ENCODE results near the gene ADGRV1.

Gene ADGRV1

DNA sequence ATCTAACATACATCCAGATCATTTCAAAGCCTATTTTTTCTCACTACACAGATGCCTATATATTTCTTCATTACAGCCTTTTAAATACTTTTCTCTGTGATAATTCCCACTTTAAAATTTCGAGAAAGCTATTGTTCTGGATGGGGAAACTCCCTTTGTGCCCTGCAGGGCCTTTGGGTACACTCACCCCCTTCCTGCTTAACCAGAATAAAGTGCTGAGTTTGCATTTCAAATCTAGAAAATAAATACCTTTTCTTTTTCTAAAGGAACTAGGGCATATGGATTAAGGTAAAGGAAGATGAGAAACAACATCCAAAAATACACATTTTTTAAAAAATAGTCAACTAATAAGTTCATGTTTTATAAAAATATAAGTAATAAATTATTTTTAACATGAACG, 323.9 kb downstream of the ADGRV1 start:
- DNase-seq = no peak

DNA sequence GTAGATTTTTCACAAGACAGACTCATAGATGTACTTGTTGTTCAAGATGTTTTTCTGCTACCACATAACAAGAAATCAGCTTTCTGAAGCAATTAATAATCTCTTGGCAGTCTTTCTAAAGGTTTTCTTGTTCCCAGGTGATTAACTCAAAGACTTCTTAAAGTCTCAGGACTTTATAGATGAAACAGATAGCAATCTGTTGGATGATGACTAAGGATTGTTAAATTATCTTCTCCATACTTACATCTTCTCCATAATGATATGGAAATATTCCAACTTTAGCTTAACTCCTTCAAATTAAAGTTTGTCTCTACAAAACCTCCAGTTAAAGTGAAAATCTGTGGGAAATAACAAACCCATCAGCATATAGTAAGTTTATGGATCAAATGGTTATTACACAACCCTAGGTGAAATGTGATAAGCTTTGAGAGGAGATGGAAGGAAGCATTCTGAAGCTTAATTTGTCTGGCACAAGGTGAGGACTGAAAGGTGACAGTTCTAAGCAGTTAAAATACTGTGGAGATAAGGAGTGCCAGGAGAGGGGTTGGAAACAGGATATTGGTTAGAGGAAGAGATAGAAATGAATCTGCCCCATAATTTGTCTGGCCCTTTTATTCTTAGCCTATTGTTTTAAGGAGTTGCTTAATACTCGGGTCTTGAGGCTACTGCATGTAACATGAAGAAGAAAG, 326.7 kb downstream of the ADGRV1 start:
- no peak for DNase-seq

DNA sequence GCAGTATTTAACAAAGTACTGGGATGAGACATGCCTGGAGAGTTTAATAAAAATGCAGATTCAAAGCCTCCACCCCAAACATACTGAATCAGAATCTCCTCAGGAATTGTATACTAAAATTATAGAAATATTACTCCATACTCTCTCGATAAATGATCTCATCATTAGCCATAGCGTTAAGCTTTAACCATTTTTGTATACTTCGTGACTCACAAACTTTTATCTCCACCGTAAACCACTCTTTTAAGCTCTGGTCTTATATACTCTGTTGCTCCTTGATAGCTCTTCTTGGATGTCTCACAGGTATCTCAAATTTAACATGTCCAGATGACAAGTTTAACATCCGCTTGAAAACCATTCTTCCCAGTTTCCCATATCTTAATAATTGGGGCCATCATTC, 327.8 kb downstream of the ADGRV1 start:
- no peak for DNase-seq

DNA sequence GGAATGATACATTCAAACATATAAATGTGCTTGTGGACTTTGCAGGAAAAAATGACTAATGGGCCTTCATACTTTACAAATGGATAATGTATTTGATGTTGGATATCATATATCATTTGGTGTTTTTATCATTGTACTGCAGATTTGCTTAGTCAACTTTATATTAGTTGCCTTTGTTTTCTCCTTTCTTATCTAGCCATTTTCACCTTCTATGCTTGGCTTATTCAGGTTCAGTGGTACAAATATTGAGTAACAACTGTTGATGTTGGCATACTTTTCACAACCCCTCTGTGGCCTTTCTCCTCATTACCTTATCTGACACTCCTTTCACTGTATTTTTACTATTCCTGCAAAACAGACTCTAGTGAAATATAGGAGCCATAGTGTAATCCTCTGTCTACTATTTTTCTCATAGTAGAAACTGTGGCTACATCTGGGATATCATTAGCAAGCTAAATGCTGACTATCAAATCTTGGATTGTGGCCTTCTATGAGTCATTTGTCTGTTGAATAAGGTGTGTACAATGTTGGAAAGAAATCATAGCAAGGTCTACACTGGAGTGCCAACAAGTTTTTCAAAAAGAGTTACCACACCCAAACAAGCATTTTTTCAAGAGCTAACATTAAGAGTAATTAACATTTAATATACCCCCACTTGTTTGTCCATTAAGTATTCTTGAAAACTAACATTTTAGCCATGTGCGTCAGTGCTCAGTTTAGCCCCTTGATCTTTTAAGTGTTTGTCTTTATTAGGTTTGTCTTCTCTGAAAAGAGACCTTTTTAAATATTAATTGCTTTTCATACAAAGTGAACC, 330.1 kb downstream of the ADGRV1 start:
- DNase-seq = no peak

DNA sequence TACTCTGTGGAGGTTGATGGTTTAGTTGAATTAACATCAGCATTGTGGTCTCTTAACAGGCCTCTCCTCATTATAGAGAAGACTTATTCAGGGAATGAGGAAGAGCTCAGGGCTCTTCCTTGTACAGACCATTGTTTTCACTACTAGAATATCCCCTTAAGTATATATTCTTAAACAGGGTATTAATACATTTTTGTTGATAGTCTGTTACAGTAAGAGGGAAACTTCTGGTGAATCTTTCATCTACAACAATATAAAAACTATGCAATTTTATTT, 330.7 kb downstream of the ADGRV1 start:
- DNase-seq = no peak

DNA sequence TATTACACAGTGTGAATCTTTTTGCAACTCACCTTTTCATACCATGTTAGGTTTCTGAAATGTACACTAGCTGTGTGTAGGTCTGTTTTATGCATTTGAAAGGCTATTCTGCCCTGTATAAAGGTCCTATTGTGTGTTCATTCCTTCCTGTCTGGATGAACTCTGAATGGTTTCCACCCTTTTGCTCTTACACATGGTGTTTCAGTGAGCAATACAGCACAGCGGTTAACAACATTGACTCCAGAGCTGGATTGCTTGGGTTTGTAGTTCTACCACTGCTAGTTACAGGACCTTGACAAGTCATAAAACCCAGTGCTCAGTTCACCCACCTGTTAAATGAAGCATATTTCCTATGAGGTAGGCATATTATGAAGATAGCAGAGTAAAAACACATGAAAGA, 331.6 kb downstream of the ADGRV1 start:
- DNase-seq = no peak

DNA sequence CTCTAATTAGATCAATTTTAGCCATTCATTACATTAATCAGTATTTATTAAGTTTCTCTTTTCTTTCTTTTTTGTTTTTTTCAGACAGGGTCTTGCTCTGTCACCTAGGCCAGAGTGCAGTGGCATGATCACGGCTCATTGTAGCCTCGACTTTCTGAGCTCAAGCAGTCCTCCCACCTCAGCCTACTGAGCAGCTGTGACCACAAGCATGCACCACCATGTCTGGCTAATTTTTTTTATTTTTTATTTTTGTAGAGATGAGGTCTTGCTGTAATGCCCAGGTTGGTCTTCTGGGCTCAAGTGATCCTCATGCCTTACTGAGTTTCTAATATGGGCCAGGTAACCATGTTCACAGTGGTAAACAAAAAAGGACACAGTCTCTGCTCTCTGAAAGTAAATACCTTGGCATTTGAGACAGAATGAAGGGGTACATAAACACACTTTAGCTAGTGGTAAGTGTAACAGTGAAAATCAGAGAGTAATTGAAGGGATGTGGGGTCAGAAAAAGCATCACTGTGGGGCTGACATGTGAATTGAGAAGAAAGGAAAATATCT, 336.3 kb downstream of the ADGRV1 start:
- no peak for DNase-seq

DNA sequence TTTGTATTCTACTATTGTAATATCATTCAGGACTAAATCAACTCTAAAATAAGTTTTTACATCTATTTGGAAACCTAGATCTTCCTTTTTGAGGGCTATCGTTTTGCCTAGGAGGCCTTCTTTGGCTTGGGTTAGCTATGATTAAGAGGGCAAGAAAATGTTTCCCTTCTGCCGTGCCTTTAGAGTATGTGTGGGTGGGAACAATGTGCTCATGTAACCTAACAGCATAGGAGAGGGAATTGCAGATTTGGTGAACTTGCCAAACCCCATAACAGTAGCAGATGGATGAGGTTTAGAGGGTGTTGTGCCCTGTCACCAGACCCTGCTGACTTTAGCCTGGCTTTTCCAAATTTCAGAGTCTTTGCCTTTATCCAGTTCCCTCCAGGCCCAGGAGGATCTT, 339.0 kb downstream of the ADGRV1 start:
- no peak for DNase-seq

DNA sequence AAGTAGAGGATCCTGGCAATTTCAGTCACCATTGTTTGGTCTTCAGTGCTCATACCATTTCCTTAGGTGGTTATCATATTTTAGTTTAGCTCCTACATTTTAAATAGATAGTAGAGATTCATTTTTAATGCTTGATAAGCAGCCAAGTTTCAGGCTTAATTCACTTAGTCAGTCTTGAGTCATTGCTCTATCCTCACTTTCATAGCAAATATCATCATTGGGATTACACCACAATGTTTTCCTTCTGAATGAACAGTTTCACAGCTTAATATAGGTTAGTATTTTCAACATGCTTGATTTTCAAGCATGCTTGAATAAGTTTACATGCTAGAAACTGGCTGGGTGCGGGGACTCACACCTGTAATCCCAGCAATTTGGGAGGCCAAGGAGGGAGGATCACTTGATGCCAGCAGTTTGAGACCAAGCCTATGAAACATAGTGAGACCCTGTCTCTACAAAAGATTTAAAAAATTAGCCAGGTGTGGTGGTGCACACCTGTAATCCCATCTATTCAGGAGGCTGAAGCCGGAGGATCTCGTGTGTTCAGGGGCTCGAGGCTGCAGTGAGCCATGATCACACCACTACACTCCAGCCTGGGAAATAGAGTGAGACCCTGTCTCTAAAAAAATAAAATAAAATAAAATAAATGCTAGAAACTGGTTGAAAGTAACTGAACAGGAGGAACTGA, 339.9 kb downstream of the ADGRV1 start:
- no peak for DNase-seq

DNA sequence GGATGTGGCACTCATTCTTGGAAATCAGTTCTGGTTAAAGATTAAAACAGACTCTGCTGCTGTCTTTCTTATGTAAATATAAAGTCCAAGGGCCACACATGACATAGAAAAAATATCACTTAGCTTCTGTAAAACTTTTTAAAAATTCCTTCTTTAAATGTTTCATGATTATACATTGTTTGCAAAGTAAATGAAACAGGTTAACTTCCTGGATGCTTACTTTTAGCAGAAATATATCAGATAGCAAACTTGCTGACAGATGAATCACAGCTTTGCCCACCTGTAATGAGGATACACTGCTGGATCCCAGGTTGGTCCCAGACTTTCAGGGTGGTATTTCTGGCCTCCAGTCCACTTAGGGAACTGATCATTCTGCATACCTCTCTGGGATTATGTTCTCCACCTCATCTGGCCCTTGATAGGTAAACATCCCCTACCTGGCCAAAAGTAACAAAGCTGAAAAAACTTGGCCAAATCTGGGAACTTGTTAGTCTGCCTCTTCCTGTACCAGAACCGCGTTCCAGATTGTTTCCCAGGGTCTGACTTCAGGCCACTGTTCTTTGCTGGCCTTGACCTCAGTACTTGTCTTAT, 340.5 kb downstream of the ADGRV1 start:
- no peak for DNase-seq

DNA sequence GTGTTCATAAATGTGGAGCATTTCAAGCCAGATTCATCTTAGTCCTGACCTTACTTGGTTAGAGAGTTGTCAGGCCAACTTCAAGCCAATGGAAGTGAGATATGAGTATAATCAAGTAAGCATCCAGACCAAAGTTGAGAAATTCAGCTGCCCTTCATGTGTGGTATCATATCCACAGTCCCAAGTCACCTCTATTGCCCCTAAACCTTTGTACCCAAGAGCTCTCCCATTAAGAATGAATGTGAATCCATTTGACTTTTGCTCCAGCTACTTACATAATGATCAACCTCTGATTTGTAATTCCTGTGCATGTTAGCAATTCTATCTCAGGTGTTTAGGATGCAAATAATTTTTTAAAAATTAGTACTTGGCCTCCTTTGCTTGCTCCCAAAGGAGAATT, 342.7 kb downstream of the ADGRV1 start:
- no peak for DNase-seq

DNA sequence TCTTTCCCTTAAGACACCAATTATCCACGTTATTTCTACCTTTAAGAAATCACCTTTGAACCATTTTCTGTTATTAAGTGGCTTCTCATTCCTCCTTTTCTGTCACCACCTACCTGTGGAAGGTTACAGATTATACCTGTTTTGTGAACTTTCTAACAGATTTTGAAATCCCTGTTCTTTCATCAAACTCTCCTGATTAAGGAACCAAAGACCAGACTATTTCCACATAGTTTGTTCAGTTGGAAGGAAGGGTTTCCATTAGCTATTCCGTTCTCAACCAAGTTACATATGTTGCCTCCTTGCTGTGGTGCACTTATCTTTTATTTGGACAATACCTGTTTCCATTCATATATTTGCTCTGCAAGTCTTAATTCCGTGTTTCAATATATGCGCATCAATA, 343.6 kb downstream of the ADGRV1 start:
- no peak for DNase-seq

DNA sequence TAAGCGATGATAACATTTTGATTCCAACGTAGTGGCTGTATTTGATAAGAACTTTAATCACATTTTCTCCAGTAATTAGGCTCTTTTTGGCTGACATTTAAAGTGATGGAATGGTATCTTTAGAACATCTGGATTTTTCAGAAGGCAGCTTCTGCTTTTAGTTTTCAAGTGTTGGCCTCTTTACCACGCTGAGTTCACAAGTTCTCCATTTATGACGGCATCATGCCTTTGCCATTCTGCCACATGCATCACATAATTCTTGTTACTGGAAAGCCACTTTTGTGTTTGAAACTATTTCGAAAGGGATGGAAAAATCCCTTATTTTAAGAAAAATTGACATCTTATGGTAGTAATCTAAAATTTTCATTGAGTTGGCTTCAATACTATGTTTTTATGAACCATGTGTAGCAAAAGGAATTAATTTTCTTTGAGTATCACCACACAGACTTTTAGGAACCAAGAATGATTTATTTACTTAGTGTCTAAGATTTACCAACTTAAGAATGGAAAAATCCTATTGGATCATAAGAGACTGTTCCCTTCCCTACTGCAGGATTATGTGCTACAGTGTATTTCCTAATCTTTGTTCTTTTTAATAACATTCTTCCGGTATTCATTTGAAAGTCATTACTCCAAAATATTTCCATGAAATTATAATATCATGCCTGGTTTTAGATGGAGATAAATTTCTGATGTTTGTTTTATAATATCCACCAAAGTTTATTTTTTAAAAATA, 344.2 kb downstream of the ADGRV1 start:
- peak; percentile 18 for DNase-seq

DNA sequence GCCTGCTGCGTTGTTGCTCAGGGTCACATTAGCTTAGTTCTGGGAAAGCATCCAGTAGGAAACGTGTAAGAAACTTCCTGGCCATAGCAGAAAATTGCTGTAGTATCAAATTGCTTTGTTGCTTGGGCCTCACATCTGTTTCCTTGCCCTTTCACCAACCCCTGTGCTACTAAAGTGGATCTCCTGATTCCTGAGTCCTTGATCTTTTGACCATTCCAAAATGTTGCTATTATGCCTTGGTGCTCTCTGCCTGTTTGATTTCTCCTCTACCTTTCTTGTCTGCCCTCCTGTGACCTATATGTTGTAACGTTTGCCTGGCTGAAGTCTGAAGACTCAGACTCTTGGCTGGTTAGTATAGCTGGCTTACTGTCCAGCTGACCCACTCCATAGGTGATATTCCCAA, 350.5 kb downstream of the ADGRV1 start:
- no peak for DNase-seq

DNA sequence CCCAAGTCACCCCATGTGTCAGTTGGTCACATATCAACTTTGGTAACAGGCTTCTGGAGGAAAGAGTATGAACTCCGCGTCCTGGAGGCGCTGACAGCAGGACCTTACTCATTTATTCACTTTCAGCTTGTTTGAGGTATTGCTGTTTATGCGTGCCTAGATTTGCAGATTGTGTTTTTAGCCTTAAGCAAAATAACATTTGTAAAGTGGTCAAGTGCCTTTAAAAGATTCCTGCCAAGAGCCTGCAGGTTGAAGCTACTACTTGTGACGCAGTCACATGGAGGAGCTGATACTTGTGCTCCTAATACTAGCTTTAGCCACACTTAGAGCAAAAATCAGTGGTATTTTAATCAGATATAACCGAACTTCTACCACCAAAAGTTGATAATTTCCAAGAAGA, 351.3 kb downstream of the ADGRV1 start:
- no peak for DNase-seq

DNA sequence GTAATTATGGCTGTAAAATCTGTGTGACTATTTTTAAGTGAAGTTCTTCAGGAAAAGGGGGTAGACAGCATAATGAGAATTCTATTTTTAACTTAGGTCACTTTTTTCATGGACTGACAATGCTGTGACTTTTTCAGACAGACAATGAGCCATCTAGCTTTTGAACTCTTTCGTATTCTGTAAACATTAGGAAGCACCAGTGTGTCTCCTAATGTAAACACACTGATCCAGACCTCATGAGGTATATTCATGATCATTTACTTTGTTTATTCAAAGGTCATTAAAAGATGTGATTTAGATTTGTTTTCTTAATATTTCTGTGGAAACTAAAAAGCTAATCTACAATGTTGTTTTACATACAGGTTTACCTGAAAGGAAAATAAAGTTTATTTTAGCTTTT, 352.6 kb downstream of the ADGRV1 start:
- no peak for DNase-seq

DNA sequence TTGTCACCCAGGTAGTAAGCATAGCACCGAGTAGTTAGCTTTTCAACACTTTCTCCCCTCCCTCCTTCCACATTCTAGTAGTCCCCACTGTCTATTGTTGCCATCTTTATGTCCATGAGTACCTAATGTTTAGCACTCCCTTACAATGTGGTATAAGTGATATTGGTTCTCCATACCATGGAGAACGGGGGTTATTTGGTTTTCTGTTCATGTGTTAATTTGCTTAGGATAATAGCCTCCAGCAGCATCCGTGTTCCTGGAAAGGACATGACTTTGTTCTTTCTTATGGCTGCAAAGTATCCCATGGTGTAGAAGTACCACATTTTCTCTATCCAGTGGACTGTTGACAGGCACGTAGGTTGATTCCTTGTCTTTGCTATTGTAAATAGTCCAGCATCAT, 353.9 kb downstream of the ADGRV1 start:
- DNase-seq = no peak

DNA sequence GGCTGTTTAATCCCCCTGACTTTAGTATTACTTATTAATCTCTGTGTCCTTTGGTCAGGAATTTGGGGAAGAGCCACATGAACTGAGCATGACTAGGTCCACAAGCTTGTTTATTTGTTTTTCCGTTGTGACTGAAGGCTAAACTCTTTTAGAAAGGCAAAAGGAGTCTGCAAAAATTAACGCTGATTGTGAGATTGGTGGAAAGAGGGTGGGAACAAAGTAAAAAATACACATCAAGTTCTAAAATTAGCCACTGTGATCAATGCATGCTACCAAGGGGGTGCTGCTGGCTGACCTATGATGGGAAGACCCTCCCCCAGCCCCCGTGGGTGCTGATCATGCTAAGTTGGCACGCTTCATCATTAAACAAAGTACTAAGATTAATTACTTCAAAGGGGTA, 356.8 kb downstream of the ADGRV1 start:
- DNase-seq = no peak

DNA sequence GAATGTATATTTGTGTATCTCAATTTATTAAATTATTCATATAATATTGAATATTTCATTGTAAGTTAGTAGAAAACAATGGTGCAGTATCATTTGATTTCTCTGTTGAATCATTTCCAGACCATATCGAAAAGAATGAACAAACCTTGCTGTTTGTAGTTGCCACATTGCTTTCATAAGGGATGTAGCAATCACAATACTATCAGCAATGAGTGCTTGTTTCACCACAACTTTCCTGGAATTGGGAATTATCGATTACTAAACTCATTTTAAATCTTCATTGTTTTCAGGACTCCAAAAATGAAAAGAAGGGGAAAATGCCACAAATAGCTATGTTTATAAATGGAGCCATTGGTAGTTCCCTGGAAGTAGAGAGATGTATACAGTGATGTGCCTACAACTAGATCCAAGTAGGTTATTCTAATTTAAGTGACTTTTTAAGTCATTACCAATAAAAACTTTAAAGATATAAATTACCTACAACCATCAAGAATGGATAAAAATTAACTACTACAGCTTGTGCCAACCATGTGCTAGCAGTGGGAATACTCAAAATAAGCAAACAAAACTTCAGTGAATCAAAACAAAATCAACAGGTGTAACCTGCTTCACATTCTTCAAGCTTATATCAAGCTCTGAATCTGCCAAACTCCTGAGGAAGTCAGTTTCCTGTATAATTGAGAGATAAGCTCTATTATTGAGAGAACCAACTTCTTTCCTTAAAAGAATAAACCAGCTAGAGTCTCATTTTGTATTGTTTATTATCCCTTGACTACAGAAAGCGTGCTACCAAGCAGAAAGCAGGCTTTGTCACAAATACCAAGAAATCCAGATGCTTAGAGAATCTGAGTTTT, 358.6 kb downstream of the ADGRV1 start:
- DNase-seq = no peak

DNA sequence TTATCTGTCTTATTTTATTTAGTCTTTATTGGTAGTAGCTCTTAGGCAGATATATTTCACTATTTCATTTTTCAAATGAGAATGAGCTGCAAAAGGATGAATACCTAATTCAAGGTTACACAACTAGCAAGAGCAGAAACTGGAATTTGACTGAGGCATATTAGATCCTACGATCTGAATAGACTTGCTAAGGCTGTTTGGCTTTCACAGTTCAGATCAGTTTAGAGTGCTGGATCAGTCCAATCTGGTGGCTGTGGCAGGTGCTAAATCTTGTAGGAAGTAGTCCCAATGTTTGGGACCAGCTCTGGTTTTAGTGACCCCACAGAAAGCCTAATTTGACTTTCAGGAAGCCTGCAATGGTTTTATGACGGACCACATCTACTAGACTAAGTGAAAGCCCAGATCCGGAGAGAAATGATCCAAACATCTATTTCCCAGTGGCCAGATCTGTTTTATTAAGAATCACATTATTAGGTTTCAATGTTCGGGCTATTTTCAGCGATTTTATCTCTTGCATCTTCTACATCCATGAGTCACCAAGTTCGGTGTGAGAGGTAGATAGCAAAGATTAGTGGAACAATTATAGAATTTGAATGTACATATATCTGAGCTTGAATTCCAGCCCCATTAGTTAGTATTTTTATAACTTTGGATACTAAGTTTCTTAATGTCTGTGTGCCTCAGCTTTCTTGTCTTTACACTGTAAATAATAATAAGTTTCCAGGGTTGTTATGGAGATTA, 359.5 kb downstream of the ADGRV1 start:
- DNase-seq = no peak

DNA sequence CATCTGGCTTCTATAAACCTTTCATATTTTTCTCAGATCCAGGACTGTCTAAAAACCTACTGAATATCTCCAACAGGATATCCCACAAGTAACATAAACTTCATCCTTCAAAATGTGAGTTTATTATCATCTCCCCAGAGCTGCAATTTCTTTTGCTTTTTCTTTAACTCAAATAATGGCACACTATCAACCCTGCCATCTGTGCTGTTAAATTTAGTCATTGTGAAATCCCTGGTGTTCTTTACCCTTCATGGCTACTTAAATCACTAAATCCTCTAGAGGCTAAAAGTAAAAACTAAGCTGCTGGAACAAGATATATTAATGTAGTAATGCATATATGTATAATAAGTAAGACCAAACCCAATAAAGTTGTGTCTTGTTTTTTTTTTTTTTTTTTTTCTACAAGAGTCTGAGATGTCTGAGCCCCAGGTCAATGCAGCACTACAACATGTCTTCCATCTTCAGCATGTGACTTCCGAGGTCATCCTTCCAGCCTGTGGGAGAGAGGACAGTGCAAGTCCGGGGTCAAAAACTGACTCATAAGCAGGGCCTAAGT, 362.9 kb downstream of the ADGRV1 start:
- no peak for DNase-seq

All from GDM1 (cell line).